Neural progenitor cell (in vitro differentiated cells): Measurements from ENCODE around the gene VAV3. TPM values are rescaled to one million over a fixed set of nuclear protein-coding genes. Genes with fewer than 3 reads are reported as not detected.

Experiments used
- DNase-seq: peaks from one replicate; pipeline ENCODE4 v3.0.0-alpha.2; 2016; ENCODE audit warnings: low spot score
- H2AFZ ChIP-seq: fragments of 200-600 bp; sonication (generic); replicated peaks from 2 replicates; pipeline ENCODE4 v1.6.1; 2016; ENCODE audit warnings: antibody characterized with exemption
- H3F3A ChIP-seq: fragments of 200-600 bp; sonication (generic); 2 replicates; pipeline ENCODE4 v1.6.1; 2016; ENCODE audit warnings: antibody characterized with exemption, low read depth
- H3K27ac ChIP-seq: fragments of 200-600 bp; sonication (generic); 2 replicates; pipeline ENCODE4 v1.5.1; 2016; ENCODE audit warnings: mild to moderate bottlenecking
- H3K27me3 ChIP-seq: fragments of 200-600 bp; sonication (generic); 2 replicates; pipeline ENCODE4 v1.6.1; 2016; ENCODE audit warnings: mild to moderate bottlenecking, moderate library complexity
- H3K36me3 ChIP-seq: fragments of 200-600 bp; sonication (generic); 2 replicates; pipeline ENCODE4 v1.5.1; 2016
- H3K4me1 ChIP-seq: fragments of 200-600 bp; sonication (generic); 2 replicates; pipeline ENCODE4 v1.6.1; 2016; ENCODE audit warnings: mixed run types
- H3K4me2 ChIP-seq: fragments of 200-600 bp; sonication (generic); 2 replicates; pipeline ENCODE4 v1.6.1; 2016
- H3K4me3 ChIP-seq: fragments of 200-600 bp; sonication (generic); 2 replicates; pipeline ENCODE4 v1.5.1; 2016
- H3K79me2 ChIP-seq: fragments of 200-600 bp; sonication (generic); 2 replicates; pipeline ENCODE4 v1.6.1; 2016; ENCODE audit warnings: low read depth
- H3K9ac ChIP-seq: fragments of 200-600 bp; sonication (generic); 2 replicates; pipeline ENCODE4 v1.6.1; 2016
- H3K9me3 ChIP-seq: fragments of 200-600 bp; sonication (generic); 2 replicates; pipeline ENCODE4 v1.5.1; 2016; ENCODE audit warnings: low read depth
- H4K20me1 ChIP-seq: fragments of 200-600 bp; sonication (generic); 2 replicates; pipeline ENCODE4 v1.6.1; 2016; ENCODE audit warnings: low read depth
- H3K27ac Mint-ChIP-seq: 3 replicates; pipeline ENCODE4 v1.8.0; 2021; ENCODE audit warnings: mixed read lengths
- H3K27me3 Mint-ChIP-seq: 2 replicates; pipeline ENCODE4 v1.8.0; 2022; ENCODE audit warnings: low read depth, mild to moderate bottlenecking, inconsistent platforms, moderate library complexity, mixed read lengths; ENCODE audit not compliant: insufficient read depth
- H3K36me3 Mint-ChIP-seq: 3 replicates; pipeline ENCODE4 v1.8.0; 2021; ENCODE audit warnings: mixed read lengths
- H3K4me1 Mint-ChIP-seq: 3 replicates; pipeline ENCODE4 v1.8.0; 2021; ENCODE audit warnings: mixed read lengths
- H3K4me3 Mint-ChIP-seq: 3 replicates; pipeline ENCODE4 v1.8.0; 2021; ENCODE audit warnings: mild to moderate bottlenecking, moderate library complexity, mixed read lengths
- H3K9me3 Mint-ChIP-seq: 3 replicates; pipeline ENCODE4 v1.8.0; 2020; ENCODE audit warnings: mixed read lengths
- CTCF ChIP-seq: fragments of 200-600 bp; sonication (generic); IDR thresholded peaks from 2 replicates; pipeline ENCODE4 v1.5.1; 2017; ENCODE audit warnings: antibody characterized with exemption, mild to moderate bottlenecking
- EZH2 ChIP-seq: fragments of 200-600 bp; sonication (generic); IDR thresholded peaks from 2 replicates; pipeline ENCODE4 v1.6.1; 2017; ENCODE audit warnings: antibody characterized with exemption, mild to moderate bottlenecking, moderate library complexity
- EZH2phosphoT487 ChIP-seq: fragments of 200-600 bp; sonication (generic); IDR thresholded peaks from 2 replicates; pipeline ENCODE4 v1.6.1; 2017; ENCODE audit warnings: antibody characterized with exemption
- total RNA-seq: library from RNA; depleted of rRNA; stranded (reverse); fragments of >200 nt; gene quantifications from 2 replicates; pipeline ENCODE4 v1.2.3, GENCODE V29; 2015; ENCODE audit warnings: low replicate concordance

Gene VAV3
- total RNA-seq, 1 donor from 2014 or later, result 1.7 TPM

- no peaks in the 10 kb centered on the region for H3K36me3 Mint-ChIP-seq
- Histone ChIP-seq H3K9me3 (no peaks in the 10 kb centered on the region), H3F3A (peaks cover 16% of the 10 kb centered on the region), H3K27ac (peak overlapping the region; percentile 82), H3K9ac (no peak overlapping the region), H2AFZ (no peak overlapping the region), H3K79me2 (no peaks in the 10 kb centered on the region), H3K4me3 (no peak overlapping the region), H3K27me3 (no peaks in the 10 kb centered on the region), H3K4me2 (peak overlapping the region; percentile 49), H3K36me3 (no peaks in the 10 kb centered on the region), H4K20me1 (no peaks in the 10 kb centered on the region), H3K4me1 (peaks cover 30% of the 10 kb centered on the region)
- TF ChIP-seq EZH2phosphoT487 (no peak), CTCF (no peak), EZH2 (no peak)
- no peak overlapping the region for H3K27ac Mint-ChIP-seq
- H3K9me3 Mint-ChIP-seq, result no peaks in the 10 kb centered on the region
- peaks cover 2% of the 10 kb centered on the region for H3K27me3 Mint-ChIP-seq
- peak; percentile 50 for DNase-seq
- H3K4me1 Mint-ChIP-seq, result peaks cover 25% of the 10 kb centered on the region
- H3K4me3 Mint-ChIP-seq, result no peak overlapping the region
Observed at GRCh38 chr1:107794571-107794970, 170.4 kb downstream of the VAV3 start.

- H3K36me3 ChIP-seq, result no peaks in the 10 kb centered on the region
- H3K27ac Mint-ChIP-seq, result peak overlapping the region; percentile 7
- H3K4me1 ChIP-seq, result peaks cover 30% of the 10 kb centered on the region
- H3K36me3 Mint-ChIP-seq, result no peaks in the 10 kb centered on the region
- H3K27ac ChIP-seq, result peak overlapping the region; percentile 82
- no peak overlapping the region for H3K9ac ChIP-seq
- no peak for DNase-seq
- no peaks in the 10 kb centered on the region for H4K20me1 ChIP-seq
- no peaks in the 10 kb centered on the region for H3K9me3 Mint-ChIP-seq
- H3K4me2 ChIP-seq, result peak overlapping the region; percentile 49
- H3K27me3 Mint-ChIP-seq, result peaks cover 2% of the 10 kb centered on the region
- H3K27me3 ChIP-seq, result no peaks in the 10 kb centered on the region
- H3K4me3 Mint-ChIP-seq, result no peak overlapping the region
- H3K9me3 ChIP-seq, result no peaks in the 10 kb centered on the region
- H2AFZ ChIP-seq, result no peak overlapping the region
- H3K4me3 ChIP-seq, result no peak overlapping the region
- H3F3A ChIP-seq, result peaks cover 16% of the 10 kb centered on the region
- no peaks in the 10 kb centered on the region for H3K79me2 ChIP-seq
- H3K4me1 Mint-ChIP-seq, result peaks cover 27% of the 10 kb centered on the region
- TF ChIP-seq EZH2, result no peak
- TF ChIP-seq EZH2phosphoT487, result no peak
- TF ChIP-seq CTCF, result no peak
Observed at GRCh38 chr1:107793896-107794453, 171.0 kb downstream of the VAV3 start.

GRCh38 chr1:107791348-107791747 is 173.6 kb downstream of the VAV3 start:
- Histone ChIP-seq H3K9me3 (no peaks in the 10 kb centered on the region), H3K4me1 (peaks cover 34% of the 10 kb centered on the region)
- H3K27ac Mint-ChIP-seq, result no peak overlapping the region

More at GRCh38 chr1:107791348-107791747, 173.6 kb downstream of the VAV3 start:
- Histone ChIP-seq H3F3A (peaks cover 16% of the 10 kb centered on the region), H3K4me2 (no peak overlapping the region), H3K79me2 (no peaks in the 10 kb centered on the region), H3K27ac (no peak overlapping the region), H3K27me3 (no peaks in the 10 kb centered on the region), H3K36me3 (no peaks in the 10 kb centered on the region), H3K4me3 (no peak overlapping the region), H4K20me1 (no peaks in the 10 kb centered on the region), H3K9ac (no peak overlapping the region), H2AFZ (no peak overlapping the region)
- H3K4me3 Mint-ChIP-seq, result no peak overlapping the region
- peaks cover 2% of the 10 kb centered on the region for H3K27me3 Mint-ChIP-seq
- TF ChIP-seq CTCF, result no peak
- no peak for TF ChIP-seq EZH2
- TF ChIP-seq EZH2phosphoT487, result no peak
- H3K9me3 Mint-ChIP-seq, result no peaks in the 10 kb centered on the region
- H3K4me1 Mint-ChIP-seq, result peaks cover 33% of the 10 kb centered on the region
- no peaks in the 10 kb centered on the region for H3K36me3 Mint-ChIP-seq
- DNase-seq, result no peak
